ENCODE measurements around the gene DNAH3. TPM values are rescaled to one million over a fixed set of nuclear protein-coding genes. Genes with fewer than 3 reads are reported as not detected.
A peak's percentile ranks its signal among the peaks of the same experiment; 100 is the strongest.

DNAH3 gene
- total and polyA plus RNA-seq, 2 of the 13 experiments (the other 11 are each of a cell fraction or from before 2014, with no cell fraction given) = 0.07 to 0.08 TPM

DNA sequence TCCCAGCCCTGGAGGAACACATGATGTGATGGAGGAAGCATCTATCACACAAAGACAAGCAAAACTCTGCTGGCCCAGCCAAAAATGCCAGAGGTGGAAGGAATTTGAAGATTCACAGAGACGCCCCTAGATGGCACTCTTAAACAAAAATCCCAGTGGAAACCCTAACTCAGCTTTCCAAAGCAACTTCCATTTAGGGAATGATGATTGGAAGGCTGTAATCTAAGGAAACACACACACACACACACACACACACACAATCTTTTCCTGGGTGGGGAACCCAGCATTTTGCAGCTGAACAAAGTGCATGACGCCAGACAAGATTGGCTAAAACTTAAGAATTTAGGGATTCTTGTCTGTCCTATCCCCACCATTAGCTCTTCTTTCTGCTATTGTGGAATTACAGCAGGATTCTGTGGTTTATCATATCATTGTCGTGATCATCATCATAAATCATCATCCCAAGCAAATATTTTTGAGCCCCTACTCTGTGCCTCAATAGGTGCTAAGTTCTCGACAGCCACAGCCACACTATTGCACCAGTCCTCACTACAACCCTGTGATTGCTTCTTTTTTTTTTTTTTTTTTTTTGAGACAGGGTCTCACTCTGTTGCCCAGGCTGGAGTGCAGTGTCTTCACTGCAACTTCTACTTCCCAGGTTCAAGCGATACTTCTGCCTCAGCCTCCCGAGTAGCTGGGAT, 6.3 kb upstream of the DNAH3 start (continued):
- TF ChIP-seq ZBTB7B (CRISPR knock-in tag; IDR thresholded peaks at IDR 0.05) (no peak), ZSCAN29 (CRISPR knock-in tag; conservative IDR thresholded peaks at IDR 0.05) (0 out of 2 replicates have a peak, but pooled peaks have one; percentile 52), ZNF10 (CRISPR knock-in tag; IDR thresholded peaks at IDR 0.05; ENCODE audit: borderline replicate concordance, low read depth) (no peak), SIN3B (IDR thresholded peaks at IDR 0.05; ENCODE audit: low read length) (no peak), ZNF205 (CRISPR knock-in tag; IDR thresholded peaks at IDR 0.05) (no peak), ZNF143 (CRISPR knock-in tag; IDR thresholded peaks at IDR 0.05) (no peak), ZNF343 (CRISPR knock-in tag; IDR thresholded peaks at IDR 0.05) (0 out of 2 replicates have a peak, but pooled peaks have one; percentile 62), ZNF253 (CRISPR knock-in tag; IDR thresholded peaks at IDR 0.05; ENCODE audit: borderline replicate concordance) (no peak), ZNF549 (CRISPR knock-in tag; IDR thresholded peaks at IDR 0.05) (no peak), KAT8 (CRISPR knock-in tag; IDR thresholded peaks at IDR 0.05) (0 out of 2 replicates have a peak, but pooled peaks have one; percentile 37), MAFK (conservative IDR thresholded peaks at IDR 0.05 in 1 of 2, IDR thresholded peaks at IDR 0.05 in 1 of 2; ENCODE audit: low read length in 2 of 2) (peak; percentile 23 to 29; a peak in 2 of 4 replicates)
- TF ChIP-seq, protein P1, sequence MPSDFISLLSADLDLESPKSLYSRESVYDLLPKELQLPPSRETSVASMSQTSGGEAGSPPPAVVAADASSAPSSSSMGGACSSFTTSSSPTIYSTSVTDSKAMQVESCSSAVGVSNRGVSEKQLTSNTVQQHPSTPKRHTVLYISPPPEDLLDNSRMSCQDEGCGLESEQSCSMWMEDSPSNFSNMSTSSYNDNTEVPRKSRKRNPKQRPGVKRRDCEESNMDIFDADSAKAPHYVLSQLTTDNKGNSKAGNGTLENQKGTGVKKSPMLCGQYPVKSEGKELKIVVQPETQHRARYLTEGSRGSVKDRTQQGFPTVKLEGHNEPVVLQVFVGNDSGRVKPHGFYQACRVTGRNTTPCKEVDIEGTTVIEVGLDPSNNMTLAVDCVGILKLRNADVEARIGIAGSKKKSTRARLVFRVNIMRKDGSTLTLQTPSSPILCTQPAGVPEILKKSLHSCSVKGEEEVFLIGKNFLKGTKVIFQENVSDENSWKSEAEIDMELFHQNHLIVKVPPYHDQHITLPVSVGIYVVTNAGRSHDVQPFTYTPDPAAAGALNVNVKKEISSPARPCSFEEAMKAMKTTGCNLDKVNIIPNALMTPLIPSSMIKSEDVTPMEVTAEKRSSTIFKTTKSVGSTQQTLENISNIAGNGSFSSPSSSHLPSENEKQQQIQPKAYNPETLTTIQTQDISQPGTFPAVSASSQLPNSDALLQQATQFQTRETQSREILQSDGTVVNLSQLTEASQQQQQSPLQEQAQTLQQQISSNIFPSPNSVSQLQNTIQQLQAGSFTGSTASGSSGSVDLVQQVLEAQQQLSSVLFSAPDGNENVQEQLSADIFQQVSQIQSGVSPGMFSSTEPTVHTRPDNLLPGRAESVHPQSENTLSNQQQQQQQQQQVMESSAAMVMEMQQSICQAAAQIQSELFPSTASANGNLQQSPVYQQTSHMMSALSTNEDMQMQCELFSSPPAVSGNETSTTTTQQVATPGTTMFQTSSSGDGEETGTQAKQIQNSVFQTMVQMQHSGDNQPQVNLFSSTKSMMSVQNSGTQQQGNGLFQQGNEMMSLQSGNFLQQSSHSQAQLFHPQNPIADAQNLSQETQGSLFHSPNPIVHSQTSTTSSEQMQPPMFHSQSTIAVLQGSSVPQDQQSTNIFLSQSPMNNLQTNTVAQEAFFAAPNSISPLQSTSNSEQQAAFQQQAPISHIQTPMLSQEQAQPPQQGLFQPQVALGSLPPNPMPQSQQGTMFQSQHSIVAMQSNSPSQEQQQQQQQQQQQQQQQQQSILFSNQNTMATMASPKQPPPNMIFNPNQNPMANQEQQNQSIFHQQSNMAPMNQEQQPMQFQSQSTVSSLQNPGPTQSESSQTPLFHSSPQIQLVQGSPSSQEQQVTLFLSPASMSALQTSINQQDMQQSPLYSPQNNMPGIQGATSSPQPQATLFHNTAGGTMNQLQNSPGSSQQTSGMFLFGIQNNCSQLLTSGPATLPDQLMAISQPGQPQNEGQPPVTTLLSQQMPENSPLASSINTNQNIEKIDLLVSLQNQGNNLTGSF (CRISPR knock-in tag; IDR thresholded peaks at IDR 0.05) = no peak
- TF ChIP-seq, protein P2, sequence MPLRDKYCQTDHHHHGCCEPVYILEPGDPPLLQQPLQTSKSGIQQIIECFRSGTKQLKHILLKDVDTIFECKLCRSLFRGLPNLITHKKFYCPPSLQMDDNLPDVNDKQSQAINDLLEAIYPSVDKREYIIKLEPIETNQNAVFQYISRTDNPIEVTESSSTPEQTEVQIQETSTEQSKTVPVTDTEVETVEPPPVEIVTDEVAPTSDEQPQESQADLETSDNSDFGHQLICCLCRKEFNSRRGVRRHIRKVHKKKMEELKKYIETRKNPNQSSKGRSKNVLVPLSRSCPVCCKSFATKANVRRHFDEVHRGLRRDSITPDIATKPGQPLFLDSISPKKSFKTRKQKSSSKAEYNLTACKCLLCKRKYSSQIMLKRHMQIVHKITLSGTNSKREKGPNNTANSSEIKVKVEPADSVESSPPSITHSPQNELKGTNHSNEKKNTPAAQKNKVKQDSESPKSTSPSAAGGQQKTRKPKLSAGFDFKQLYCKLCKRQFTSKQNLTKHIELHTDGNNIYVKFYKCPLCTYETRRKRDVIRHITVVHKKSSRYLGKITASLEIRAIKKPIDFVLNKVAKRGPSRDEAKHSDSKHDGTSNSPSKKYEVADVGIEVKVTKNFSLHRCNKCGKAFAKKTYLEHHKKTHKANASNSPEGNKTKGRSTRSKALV (CRISPR knock-in tag; IDR thresholded peaks at IDR 0.05) = no peak
- TF ChIP-seq, protein P3, sequence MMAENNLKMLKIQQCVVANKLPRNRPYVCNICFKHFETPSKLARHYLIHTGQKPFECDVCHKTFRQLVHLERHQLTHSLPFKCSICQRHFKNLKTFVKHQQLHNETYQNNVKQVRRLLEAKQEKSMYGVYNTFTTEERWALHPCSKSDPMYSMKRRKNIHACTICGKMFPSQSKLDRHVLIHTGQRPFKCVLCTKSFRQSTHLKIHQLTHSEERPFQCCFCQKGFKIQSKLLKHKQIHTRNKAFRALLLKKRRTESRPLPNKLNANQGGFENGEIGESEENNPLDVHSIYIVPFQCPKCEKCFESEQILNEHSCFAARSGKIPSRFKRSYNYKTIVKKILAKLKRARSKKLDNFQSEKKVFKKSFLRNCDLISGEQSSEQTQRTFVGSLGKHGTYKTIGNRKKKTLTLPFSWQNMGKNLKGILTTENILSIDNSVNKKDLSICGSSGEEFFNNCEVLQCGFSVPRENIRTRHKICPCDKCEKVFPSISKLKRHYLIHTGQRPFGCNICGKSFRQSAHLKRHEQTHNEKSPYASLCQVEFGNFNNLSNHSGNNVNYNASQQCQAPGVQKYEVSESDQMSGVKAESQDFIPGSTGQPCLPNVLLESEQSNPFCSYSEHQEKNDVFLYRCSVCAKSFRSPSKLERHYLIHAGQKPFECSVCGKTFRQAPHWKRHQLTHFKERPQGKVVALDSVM (CRISPR knock-in tag; IDR thresholded peaks at IDR 0.05) = no peak
- TF ChIP-seq, protein P4, sequence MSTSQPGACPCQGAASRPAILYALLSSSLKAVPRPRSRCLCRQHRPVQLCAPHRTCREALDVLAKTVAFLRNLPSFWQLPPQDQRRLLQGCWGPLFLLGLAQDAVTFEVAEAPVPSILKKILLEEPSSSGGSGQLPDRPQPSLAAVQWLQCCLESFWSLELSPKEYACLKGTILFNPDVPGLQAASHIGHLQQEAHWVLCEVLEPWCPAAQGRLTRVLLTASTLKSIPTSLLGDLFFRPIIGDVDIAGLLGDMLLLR (CRISPR knock-in tag; IDR thresholded peaks at IDR 0.05) = no peak
- TF ChIP-seq, protein P5, sequence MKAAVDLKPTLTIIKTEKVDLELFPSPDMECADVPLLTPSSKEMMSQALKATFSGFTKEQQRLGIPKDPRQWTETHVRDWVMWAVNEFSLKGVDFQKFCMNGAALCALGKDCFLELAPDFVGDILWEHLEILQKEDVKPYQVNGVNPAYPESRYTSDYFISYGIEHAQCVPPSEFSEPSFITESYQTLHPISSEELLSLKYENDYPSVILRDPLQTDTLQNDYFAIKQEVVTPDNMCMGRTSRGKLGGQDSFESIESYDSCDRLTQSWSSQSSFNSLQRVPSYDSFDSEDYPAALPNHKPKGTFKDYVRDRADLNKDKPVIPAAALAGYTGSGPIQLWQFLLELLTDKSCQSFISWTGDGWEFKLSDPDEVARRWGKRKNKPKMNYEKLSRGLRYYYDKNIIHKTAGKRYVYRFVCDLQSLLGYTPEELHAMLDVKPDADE (CRISPR knock-in tag; IDR thresholded peaks at IDR 0.05) = no peak

All from HepG2 (cell line).